ENCODE data around the gene EPHA7.

DNA sequence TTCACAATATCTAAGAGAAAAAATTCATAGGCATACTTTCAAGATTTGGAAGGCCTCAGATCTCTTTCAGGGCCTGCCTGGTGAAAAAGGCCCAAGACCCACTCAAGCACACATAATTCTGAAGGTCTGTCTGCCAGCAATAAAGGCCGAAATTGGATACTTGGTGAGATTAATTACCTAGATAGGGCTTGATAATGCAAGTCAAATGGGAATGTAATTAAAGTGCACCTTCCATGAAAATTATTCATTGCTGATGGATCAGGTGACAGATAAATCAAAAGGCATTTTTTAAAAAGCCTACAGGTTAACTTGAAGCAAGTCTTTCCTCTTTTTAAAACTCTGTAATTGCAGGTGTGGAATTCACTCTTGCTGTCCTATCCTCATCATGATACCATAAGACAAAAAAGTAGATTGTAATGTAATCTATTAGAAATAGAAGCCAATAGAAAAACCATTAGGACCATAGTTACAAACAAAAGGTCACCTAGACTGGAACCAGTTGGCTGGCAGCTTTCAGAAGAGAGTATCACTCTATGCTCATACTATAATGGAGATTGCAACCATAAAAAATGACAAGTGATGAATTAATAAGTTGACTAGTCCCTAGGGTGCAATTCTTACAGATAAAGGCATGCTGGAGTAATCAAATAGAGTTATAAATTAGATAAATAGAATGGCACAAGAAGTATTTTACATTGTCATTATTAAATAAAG is 77.3 kb downstream of the EPHA7 start:
- TF ChIP-seq CTCF (IDR thresholded peaks at IDR 0.05; ENCODE audit: low read depth, low read length, missing input control) (no peak), YY1 (IDR thresholded peaks at IDR 0.05) (no peak), FOXA2 (IDR thresholded peaks at IDR 0.05) (no peak), TAF1 (conservative IDR thresholded peaks at IDR 0.05) (no peak), NR2F2 (IDR thresholded peaks at IDR 0.05) (no peak), JUND (IDR thresholded peaks at IDR 0.05) (no peak), SP1 (IDR thresholded peaks at IDR 0.05) (no peak), GABPA (IDR thresholded peaks at IDR 0.05 in 1 of 2, conservative IDR thresholded peaks at IDR 0.05 in 1 of 2) (no peak), FOXA1 (IDR thresholded peaks at IDR 0.05) (no peak), HNF4A (conservative IDR thresholded peaks at IDR 0.05) (no peak), EGR1 (IDR thresholded peaks at IDR 0.05; ENCODE audit: low read depth in 2 of 2) (no peak)
- TF ChIP-seq, protein P1, sequence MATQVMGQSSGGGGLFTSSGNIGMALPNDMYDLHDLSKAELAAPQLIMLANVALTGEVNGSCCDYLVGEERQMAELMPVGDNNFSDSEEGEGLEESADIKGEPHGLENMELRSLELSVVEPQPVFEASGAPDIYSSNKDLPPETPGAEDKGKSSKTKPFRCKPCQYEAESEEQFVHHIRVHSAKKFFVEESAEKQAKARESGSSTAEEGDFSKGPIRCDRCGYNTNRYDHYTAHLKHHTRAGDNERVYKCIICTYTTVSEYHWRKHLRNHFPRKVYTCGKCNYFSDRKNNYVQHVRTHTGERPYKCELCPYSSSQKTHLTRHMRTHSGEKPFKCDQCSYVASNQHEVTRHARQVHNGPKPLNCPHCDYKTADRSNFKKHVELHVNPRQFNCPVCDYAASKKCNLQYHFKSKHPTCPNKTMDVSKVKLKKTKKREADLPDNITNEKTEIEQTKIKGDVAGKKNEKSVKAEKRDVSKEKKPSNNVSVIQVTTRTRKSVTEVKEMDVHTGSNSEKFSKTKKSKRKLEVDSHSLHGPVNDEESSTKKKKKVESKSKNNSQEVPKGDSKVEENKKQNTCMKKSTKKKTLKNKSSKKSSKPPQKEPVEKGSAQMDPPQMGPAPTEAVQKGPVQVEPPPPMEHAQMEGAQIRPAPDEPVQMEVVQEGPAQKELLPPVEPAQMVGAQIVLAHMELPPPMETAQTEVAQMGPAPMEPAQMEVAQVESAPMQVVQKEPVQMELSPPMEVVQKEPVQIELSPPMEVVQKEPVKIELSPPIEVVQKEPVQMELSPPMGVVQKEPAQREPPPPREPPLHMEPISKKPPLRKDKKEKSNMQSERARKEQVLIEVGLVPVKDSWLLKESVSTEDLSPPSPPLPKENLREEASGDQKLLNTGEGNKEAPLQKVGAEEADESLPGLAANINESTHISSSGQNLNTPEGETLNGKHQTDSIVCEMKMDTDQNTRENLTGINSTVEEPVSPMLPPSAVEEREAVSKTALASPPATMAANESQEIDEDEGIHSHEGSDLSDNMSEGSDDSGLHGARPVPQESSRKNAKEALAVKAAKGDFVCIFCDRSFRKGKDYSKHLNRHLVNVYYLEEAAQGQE (IDR thresholded peaks at IDR 0.05) = no peak
- TF ChIP-seq, protein P2, sequence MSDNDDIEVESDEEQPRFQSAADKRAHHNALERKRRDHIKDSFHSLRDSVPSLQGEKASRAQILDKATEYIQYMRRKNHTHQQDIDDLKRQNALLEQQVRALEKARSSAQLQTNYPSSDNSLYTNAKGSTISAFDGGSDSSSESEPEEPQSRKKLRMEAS (IDR thresholded peaks at IDR 0.05) = no peak
- TF ChIP-seq, protein P3, sequence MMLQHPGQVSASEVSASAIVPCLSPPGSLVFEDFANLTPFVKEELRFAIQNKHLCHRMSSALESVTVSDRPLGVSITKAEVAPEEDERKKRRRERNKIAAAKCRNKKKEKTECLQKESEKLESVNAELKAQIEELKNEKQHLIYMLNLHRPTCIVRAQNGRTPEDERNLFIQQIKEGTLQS (IDR thresholded peaks at IDR 0.05) = no peak

Measured in liver (tissue), 3 donors.